ENCODE measurements around the gene SCFD2. TPM values are rescaled to one million over a fixed set of nuclear protein-coding genes. Genes with fewer than 3 reads are reported as not detected.

SCFD2 gene
- total and polyA plus RNA-seq, 10 of the 15 experiments (the other 5 are each of a cell fraction or from before 2014, with no cell fraction given), result 4.8 to 37.6 (median 24.9) TPM

GRCh38 chr4:53021754-53022512 is 343.9 kb downstream of the SCFD2 start:
- Histone ChIP-seq H3K36me3 (ENCODE audit: control insufficient read depth in 2 of 2, insufficient read depth in 2 of 2, low read length in 1 of 2) (no peaks in the 10 kb centered on the region), H3K9ac (ENCODE audit: control insufficient read depth, insufficient read depth, low read length) (no peak overlapping the region), H3K27ac (ENCODE audit: control insufficient read depth, insufficient read depth) (no peak overlapping the region), H3K4me2 (ENCODE audit: control insufficient read depth, insufficient read depth) (no peak overlapping the region), H3K4me3 (no peak overlapping the region), H3K4me1 (ENCODE audit: control insufficient read depth, insufficient read depth, low read length) (peaks cover 4% of the 10 kb centered on the region), H3K79me2 (ENCODE audit: control insufficient read depth, insufficient read depth, low read length) (no peaks in the 10 kb centered on the region), H3K9me3 (replicated peaks; ENCODE audit: control insufficient read depth, insufficient read depth, low read length) (no peaks in the 10 kb centered on the region), H2AFZ (ENCODE audit: control insufficient read depth, low read depth, low read length) (no peak overlapping the region), H4K20me1 (ENCODE audit: control insufficient read depth, insufficient read depth) (no peaks in the 10 kb centered on the region), H3K27me3 (replicated peaks in 1 of 2; ENCODE audit: control insufficient read depth in 2 of 2, insufficient read depth in 2 of 2, low read length in 1 of 2) (no peaks in the 10 kb centered on the region)
- RAD21 ChIA-PET (ENCODE audit: unreplicated experiment), result no interaction called here
- no TSS peak for BruUV-seq (replicated peaks)
- intact Hi-C loops (cut with micrococcal nuclease; ENCODE audit: unreplicated experiment), result no loop called here
- CTCF ChIA-PET, result no interaction called here
- no peak for FAIRE-seq
- SMC1A ChIA-PET (ENCODE audit: uncharacterized antibody, unreplicated experiment), result no interaction called here
- no peak for DNase-seq (ENCODE audit: low read depth, low spot score)
- POLR2A ChIA-PET, result no interaction called here
- TF ChIP-seq RELA (IDR thresholded peaks at IDR 0.05; ENCODE audit: borderline replicate concordance, partially characterized antibody) (no peak), KAT2A (conservative IDR thresholded peaks at IDR 0.05; ENCODE audit: control insufficient read depth, low read depth, low read length) (no peak), MAX (IDR thresholded peaks at IDR 0.05; ENCODE audit: low read depth, low read length) (no peak), MXI1 (IDR thresholded peaks at IDR 0.05; ENCODE audit: low read depth, low read length) (no peak), POLR2AphosphoS2 (IDR thresholded peaks at IDR 0.05; ENCODE audit: low read depth, low read length) (no peak)
- in situ Hi-C loops (cut with MboI), result no loop called here
- WGBS (ENCODE audit: insufficient coverage, insufficient replicate concordance, low lambda C conversion rate, missing lambda C conversion rate), result 98% methylated on average over 2 of the region's 2 CpGs
- no peak for ATAC-seq
